AG10803 (cell line): Measurements from ENCODE around the gene MINK1.

ENCODE experiments used
- DNase-seq: peaks from one replicate; pipeline ENCODE4 v3.0.0; 2010; ENCODE audit warnings: low read depth
- H3K4me3 ChIP-seq: 2 replicates; pipeline ENCODE4 v1.5.1; 2011; ENCODE audit warnings: mild to moderate bottlenecking, low read length, control low read depth
- CTCF ChIP-seq: conservative IDR thresholded peaks from 2 replicates; pipeline ENCODE4 v1.5.1; 2011; ENCODE audit warnings: mild to moderate bottlenecking, low read length, control low read depth, inconsistent platforms

Gene MINK1

GRCh38 chr17:4806456-4806776 lies 26.7 kb upstream of the MINK1 start:
- no peak for TF ChIP-seq CTCF
- no peak for DNase-seq
- peak overlapping the region; percentile 71 for H3K4me3 ChIP-seq

DNA sequence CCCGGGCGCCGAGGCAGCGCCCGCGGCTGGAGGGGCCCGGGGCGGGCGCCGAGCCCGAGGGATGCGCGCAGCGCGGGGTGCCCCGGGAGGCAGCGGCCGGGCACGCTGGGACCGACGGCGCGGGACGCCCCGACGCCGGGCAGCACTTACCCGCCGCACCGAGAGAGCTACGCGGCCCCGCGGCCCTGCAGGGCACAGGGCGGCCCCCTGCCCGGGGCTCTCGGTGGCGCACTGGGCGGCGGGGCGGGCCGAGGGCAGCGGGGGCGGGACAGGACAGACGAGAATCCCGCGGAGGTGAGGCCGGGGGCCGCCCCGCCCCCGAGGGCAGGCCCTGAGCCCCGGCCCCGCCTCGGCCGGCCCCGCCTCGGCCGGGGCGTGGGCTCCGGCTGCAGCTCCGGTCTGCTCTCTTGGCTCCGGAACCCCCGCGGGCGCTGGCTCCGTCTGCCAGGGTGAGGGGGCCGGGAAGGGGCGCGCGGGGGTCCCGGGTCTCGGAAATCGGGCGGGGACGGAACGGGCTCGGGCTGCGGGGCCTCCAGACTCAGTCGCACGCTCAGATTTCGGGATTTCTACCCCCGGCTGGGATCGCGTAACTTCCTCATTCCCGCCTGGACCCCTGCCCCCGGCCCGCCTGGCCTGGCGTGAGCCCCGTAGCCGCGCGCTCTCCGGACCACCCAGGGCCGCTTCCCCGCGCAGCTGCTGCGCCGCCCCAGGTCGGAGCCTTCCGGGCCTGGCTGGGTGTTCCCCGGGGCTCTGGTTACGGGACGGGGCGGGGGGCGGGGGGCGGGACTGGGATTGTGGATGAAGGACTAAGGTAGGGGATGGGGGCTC lies 26.1 kb upstream of the MINK1 start, which contains the start of gene PLD2:
Gene PLD2, plus strand, starts transcription at position 376 of the 828 bp plus-strand sequence. CDS start 621 bp downstream, outside the sequence.
- peak; percentile 70 for DNase-seq
- no peak for TF ChIP-seq CTCF
- peak within 1 kb of the TSS; percentile 71 for H3K4me3 ChIP-seq

DNA sequence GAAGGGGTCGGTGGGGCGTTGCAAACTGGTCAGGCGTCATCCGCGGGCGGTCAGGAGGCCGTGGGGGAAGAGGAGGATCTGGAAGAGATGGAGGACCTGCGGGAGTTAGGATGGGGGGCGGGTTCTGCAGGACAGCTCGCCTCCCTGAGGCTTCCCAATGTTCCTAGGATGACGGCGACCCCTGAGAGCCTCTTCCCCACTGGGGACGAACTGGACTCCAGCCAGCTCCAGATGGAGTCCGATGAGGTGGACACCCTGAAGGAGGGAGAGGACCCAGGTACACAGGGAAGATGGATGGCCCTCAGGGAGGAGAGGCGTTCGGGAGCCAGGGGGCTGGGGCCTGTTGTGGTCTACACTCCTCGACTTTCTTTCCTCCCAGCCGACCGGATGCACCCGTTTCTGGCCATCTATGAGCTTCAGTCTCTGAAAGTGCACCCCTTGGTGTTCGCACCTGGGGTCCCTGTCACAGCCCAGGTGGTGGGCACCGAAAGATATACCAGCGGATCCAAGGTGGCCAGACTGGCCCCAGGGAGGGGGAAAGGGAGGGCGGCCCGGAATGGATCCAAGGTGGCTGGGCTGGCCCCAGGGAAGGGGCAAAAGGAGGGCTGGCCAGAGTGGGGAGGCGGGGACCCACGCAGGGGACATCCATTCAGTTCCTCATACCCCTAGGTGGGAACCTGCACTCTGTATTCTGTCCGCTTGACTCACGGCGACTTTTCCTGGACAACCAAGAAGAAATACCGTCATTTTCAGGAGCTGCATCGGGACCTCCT lies 25.3 kb upstream of the MINK1 start:
- H3K4me3 ChIP-seq = peak overlapping the region; percentile 69
- no peak for TF ChIP-seq CTCF
- DNase-seq = no peak

DNA sequence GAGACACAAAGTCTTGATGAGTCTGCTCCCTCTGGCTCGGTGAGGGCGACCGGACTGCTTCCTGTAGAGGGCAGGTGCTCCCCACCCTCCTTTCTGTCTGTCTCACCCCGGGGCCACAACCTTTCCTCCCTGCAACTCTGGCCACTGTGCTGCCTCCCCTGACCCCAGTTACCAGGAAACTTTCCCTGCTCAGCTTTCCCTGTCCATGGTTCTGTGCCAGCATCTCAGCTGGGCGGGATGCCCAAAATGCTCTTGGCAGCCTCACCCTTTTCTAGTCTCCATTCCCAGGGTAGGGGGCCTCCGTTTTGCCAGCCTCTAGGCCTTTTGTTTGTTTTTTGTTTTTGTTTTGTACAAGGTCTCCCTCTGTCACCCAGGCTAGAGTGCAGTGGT lies 24.8 kb upstream of the MINK1 start:
- no peak overlapping the region for H3K4me3 ChIP-seq
- no peak for DNase-seq
- no peak for TF ChIP-seq CTCF

DNA sequence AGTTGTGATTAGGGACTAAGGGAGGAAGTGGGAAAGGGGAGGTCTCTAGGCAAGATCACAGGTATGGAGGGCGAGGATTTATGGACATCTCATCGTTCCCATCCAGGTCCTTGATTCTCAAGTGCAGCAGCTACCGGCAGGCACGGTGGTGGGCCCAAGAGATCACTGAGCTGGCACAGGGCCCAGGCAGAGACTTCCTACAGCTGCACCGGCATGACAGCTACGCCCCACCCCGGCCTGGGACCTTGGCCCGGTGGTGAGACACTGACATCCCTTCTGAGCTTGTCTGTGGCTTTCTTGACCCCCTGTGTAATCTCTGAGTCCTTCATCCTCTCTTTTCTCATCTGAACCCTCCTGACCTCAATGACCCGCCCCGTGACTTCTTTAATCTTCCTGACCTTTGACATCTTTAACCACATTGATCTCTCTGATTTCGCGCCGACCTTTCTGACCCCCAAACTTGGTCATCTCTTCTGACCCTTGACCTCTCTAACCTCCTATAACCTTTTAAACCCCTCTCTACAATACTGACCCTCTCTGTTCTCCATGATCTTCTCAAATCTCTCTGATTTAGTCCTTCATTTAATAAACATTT lies 22.3 kb upstream of the MINK1 start:
- DNase-seq = no peak
- no peak for TF ChIP-seq CTCF
- H3K4me3 ChIP-seq = no peak overlapping the region

- no peak overlapping the region for H3K4me3 ChIP-seq
- DNase-seq = no peak
- no peak for TF ChIP-seq CTCF
Observed at GRCh38 chr17:4811471-4811870, 21.7 kb upstream of the MINK1 start.

- H3K4me3 ChIP-seq = no peak overlapping the region
- DNase-seq = no peak
- no peak for TF ChIP-seq CTCF
Observed at GRCh38 chr17:4812690-4813089, 20.4 kb upstream of the MINK1 start.
